HFF-Myc (cell line): ENCODE measurements around the gene ACACB.

ENCODE experiments used
- DNase-seq: peaks from one replicate; pipeline ENCODE4 v3.0.0-alpha.2; 2011; ENCODE audit warnings: low read depth; ENCODE audit errors: extremely low read depth
- H3K4me3 ChIP-seq: replicated peaks from 2 replicates; pipeline ENCODE4 v1.5.1; 2011; ENCODE audit warnings: low read depth, mild to moderate bottlenecking, control low read depth, low read length
- TF ChIP-seq, protein P1 (sequence below): IDR thresholded peaks from 2 replicates; pipeline ENCODE4 v1.5.1; 2012; ENCODE audit warnings: mild to moderate bottlenecking, low read depth, low read length, control low read depth; ENCODE audit errors: missing control alignments

ACACB gene

DNA sequence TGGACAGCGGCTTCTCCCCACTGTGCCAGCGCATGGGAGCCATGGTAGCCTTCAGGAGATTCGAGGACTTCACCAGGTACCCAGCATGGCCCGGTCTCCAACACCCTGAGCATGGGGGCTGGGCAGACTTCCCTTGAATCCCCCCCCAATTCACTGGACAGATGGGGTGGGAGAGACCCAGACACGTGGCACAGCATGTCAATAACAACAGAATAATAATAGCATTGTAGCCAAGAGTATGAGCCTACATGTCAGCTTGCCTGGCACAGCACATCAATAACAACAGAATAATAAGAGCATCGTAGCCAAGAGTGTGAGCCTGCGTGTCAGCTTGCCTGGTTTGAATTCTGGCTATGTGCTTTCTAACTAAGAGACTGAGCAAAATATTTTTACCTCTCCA lies 116.3 kb downstream of the ACACB start:
- no peak overlapping the region for H3K4me3 ChIP-seq
- TF ChIP-seq, protein P1, sequence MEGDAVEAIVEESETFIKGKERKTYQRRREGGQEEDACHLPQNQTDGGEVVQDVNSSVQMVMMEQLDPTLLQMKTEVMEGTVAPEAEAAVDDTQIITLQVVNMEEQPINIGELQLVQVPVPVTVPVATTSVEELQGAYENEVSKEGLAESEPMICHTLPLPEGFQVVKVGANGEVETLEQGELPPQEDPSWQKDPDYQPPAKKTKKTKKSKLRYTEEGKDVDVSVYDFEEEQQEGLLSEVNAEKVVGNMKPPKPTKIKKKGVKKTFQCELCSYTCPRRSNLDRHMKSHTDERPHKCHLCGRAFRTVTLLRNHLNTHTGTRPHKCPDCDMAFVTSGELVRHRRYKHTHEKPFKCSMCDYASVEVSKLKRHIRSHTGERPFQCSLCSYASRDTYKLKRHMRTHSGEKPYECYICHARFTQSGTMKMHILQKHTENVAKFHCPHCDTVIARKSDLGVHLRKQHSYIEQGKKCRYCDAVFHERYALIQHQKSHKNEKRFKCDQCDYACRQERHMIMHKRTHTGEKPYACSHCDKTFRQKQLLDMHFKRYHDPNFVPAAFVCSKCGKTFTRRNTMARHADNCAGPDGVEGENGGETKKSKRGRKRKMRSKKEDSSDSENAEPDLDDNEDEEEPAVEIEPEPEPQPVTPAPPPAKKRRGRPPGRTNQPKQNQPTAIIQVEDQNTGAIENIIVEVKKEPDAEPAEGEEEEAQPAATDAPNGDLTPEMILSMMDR = no peak
- DNase-seq = no peak

DNA sequence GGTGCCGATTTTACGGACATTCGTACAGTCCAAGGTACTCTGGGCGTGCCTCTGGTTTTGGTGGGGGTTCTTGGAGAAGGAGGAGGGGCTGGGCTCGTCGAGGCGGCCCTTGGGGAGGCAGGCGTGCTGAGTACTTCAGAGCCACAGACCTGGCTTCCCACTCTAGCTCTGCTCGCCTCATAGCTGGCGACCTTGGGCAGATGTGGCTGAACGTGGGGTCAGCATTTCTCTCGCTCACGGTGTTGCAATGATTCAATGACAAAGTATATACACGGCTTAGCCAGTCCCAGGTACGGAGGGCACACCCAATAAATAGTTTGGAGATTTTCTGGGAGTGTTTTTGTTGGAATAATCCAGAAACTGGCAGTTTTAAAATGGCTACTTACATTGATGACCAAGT lies 117.6 kb downstream of the ACACB start:
- no peak overlapping the region for H3K4me3 ChIP-seq
- DNase-seq = no peak
- TF ChIP-seq, protein P1 = no peak

DNA sequence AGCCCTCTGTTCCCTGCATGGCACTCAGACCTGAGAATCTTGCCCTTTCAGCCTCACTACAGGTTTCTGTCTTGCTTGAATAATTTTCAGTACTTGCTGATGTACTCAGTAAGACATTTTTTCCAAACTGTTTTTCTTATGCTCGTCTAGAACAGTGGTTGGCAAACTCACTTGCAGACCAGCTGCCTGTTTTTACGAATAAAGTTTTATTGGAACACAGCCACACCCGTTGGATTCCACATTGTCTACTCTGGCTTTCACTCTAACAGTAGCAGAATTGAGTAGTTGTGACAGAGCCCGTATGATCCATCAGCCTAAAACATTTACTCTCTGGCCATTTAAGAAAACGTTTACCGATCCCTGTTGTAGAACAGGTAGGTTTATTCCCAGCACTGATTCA lies 119.9 kb downstream of the ACACB start:
- H3K4me3 ChIP-seq = no peak overlapping the region
- DNase-seq = no peak
- TF ChIP-seq, protein P1 = no peak

DNA sequence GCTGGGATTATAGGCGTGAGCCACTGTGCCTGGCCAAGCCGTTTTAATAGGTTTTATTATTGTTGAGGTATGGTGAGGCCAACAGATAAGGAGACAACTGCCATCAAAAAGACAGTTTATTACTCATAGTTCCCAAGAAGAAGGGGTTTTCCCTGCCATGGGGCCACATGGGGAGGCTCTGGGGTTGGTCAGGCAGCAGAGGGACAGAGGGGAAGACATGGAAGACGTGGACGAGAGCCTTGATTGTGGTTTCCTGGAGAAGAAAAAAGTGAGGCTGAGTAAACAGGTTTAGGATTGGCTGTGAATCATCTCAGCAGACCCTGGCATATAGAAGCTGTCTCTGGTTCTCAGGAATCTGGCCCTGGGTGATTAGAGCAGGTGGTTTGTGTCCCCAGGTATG lies 122.8 kb downstream of the ACACB start:
- TF ChIP-seq, protein P1 = no peak
- no peak overlapping the region for H3K4me3 ChIP-seq
- DNase-seq = no peak

DNA sequence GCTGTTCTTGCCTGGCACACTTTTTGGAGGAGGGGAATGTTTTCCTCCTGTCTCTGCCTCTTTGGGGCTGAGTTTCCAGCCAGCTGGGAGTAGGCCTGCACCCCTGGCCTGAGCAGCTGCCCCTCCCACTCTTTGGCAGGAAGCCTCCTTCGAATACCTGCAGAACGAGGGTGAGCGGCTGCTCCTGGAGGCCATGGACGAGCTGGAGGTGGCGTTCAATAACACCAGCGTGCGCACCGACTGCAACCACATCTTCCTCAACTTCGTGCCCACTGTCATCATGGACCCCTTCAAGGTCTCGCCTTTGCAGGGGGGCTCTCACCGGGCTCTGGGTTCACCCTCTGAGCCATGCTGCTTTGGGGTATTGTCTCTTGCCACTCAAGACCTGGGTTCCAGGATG lies 123.3 kb downstream of the ACACB start:
- no peak for DNase-seq
- no peak overlapping the region for H3K4me3 ChIP-seq
- TF ChIP-seq, protein P1 = no peak

DNA sequence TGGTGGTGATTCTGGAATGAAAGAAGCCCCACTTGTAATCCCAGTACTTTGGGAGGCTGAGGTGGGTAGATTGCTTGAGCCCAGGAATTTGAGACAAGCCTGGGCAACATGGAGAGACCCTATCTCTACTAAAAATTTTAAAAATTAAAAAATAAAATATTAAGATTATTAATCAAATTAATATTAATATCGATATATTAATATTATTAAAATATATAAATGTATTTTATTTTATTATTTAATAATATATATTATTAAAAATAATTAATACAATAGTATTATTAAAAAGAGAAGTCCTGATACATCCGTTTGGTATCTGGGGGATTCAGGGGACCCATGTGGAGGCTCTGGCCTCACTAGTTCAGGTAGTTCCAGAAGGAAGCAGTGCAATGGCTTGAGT lies 124.0 kb downstream of the ACACB start:
- TF ChIP-seq, protein P1 = no peak
- no peak for DNase-seq
- no peak overlapping the region for H3K4me3 ChIP-seq

DNA sequence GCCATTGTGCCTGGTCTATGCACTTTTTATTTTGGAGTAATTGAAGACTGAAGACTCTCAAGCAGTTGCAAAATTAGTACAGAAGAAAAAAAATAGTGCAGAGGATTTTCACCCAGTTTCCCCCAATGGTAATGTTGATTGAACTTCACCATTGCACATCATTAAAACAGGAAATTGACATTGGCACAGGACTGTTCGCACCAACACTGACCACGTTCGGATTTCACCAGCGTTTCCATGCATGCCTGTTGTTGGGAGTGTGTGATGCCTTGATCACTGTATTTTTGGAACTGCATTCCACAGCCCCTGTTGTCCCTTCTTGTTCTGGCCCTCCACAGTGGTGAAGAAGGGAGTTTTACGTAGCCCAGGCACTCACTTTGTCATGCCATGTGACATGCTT lies 125.5 kb downstream of the ACACB start:
- H3K4me3 ChIP-seq = no peak overlapping the region
- TF ChIP-seq, protein P1 = no peak
- DNase-seq = no peak
